Astrocyte of the cerebellum (primary cell): ENCODE results near the gene SUMF1.

Source experiments
- DNase-seq: peaks from one replicate; pipeline ENCODE4 v3.0.0-alpha.2; 2011; ENCODE audit warnings: low read depth
- H3K4me3 ChIP-seq: 2 replicates; pipeline ENCODE4 v1.5.1; 2011; ENCODE audit warnings: mild to moderate bottlenecking, low read depth, low read length, moderate library complexity
- CTCF ChIP-seq: IDR thresholded peaks from 2 replicates; pipeline ENCODE4 v1.5.1; 2012; ENCODE audit warnings: low read length, low read depth, moderate library complexity, mild to moderate bottlenecking; ENCODE audit errors: missing control alignments
- in situ Hi-C: cut with HindIII; loops from 2 replicates; pipeline ENCODE4 v1.10.0; 2017; ENCODE audit warnings: low sequenced_read_pairs

SUMF1 gene

GRCh38 chr3:4406746-4407568 lies 60.1 kb downstream of the SUMF1 start:
- in situ Hi-C loops = no loop called here
- no peak for TF ChIP-seq CTCF
- DNase-seq = no peak
- no peak overlapping the region for H3K4me3 ChIP-seq

- TF ChIP-seq CTCF = no peak
- in situ Hi-C loops = no loop called here
- no peak for DNase-seq
- H3K4me3 ChIP-seq = no peak overlapping the region
Measured at GRCh38 chr3:4404881-4405280, 62.2 kb downstream of the SUMF1 start.

- no peak overlapping the region for H3K4me3 ChIP-seq
- in situ Hi-C loops = no loop called here
- no peak for DNase-seq
- no peak for TF ChIP-seq CTCF
Measured at GRCh38 chr3:4401441-4401840, 65.6 kb downstream of the SUMF1 start.

GRCh38 chr3:4399476-4399875 lies 67.6 kb downstream of the SUMF1 start:
- H3K4me3 ChIP-seq = no peak overlapping the region
- no peak for TF ChIP-seq CTCF
- DNase-seq = no peak
- in situ Hi-C loops = no loop called here

- TF ChIP-seq CTCF = no peak
- no peak overlapping the region for H3K4me3 ChIP-seq
- in situ Hi-C loops = no loop called here
- no peak for DNase-seq
Measured at GRCh38 chr3:4398941-4399245, 68.2 kb downstream of the SUMF1 start.

- TF ChIP-seq CTCF = no peak
- no peak for DNase-seq
- no peak overlapping the region for H3K4me3 ChIP-seq
- in situ Hi-C loops = no loop called here
Measured at GRCh38 chr3:4398120-4398940, 68.7 kb downstream of the SUMF1 start.
